Activated T-cell treated with anti-CD3 and anti-CD28 coated beads for 48 hours (primary cell): ENCODE measurements around the gene CAGE1.

Source experiments
- DNase-seq: peaks from one replicate; pipeline ENCODE4 v3.0.0-alpha.2; 2020; ENCODE audit warnings: low read depth

Gene CAGE1

DNA sequence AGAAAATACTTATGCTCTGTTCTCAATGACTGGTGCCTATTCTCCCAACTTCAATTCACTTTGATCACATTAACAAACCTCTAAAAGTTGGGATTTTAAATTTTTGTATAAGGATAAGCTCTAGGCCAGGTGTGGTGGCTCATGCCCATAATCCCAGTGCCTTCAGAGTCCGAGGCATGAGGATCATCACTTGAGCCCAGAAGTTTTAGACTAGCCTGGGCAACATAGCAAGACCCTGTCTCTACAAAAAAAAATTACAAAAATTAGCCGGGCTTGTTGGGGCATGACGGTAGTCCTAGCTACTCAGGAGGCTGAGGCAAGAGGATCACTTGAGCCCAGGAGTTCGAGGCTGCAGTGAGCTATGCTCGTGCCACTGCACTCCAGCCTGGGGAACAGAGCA lies 80.5 kb downstream of the CAGE1 start:
- no peak for DNase-seq

DNA sequence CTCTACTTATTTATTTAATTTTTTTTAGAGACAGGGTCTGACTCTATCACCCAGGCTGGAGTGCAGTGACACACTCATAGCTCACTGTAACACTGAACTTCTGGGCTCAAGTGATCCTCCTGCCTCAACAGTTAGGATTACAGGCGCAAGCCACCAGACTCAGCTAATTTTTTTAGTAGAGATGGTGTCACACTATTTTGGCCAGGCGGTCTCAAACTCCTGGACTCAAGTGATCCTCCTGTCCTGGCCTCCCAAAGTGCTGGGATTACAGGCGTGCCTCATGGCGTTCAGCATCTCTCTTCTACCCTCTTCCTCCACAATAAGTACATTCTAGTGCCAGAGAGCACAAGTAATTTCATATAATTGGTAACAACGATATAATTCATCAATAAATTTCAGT lies 82.0 kb downstream of the CAGE1 start:
- no peak for DNase-seq

DNA sequence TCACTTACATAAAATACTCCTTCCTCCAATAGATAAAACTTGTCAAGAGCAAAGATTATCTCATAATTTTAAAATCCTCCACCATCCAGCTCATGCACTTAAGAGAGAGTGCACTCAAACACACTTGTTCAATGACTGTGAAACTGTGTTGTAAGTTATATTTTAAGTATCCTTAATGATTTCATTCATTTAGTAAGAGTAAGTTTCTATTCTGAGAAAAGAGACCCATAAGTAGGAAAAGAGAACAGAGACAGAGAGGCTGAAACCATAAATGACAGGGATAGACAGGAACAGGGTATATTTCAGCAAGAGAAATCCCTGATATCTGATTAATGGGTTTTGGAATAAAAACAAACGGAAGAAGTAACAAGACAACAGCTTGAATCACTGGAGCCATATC lies 84.7 kb downstream of the CAGE1 start:
- DNase-seq, result no peak

DNA sequence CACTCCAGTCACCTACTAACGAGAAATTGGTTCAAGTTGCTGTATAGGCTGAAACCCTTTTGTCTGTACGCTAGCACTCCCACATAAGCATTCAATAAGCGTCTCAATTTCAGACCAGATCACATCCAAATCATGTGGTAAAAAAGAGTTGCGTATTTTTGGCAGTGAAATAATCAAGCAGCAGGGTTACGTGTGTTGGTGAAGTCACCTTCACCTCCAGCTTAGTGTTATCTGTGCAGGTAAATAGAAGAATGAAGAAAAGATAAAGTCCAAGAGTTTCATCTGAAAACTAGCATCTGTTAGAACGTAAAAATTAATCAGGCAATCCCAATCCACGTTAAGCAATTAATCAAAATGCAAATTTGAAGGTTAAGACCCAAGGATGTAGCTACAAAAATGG lies 87.8 kb downstream of the CAGE1 start:
- DNase-seq, result no peak

GRCh38 chr6:7300926-7301325 lies 88.6 kb downstream of the CAGE1 start:
- DNase-seq, result no peak

DNA sequence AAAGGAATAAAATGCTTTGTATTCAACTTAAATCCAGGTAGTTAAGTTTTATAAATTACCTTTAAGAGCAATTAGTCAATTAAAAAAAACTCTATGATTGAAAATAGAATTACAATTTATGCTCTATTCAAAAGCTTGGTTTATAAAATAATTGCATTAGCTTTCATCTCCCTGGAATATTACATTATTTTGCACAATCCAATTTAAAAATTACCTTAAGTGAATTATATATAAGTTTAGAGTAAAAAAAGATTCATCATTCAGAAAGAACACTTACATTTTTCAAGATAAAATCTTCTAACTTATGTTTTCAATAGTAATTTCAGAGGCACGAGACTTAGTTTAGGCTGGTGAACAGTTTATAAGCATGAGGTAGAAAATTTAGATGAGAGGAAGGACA lies 91.4 kb downstream of the CAGE1 start:
- no peak for DNase-seq

DNA sequence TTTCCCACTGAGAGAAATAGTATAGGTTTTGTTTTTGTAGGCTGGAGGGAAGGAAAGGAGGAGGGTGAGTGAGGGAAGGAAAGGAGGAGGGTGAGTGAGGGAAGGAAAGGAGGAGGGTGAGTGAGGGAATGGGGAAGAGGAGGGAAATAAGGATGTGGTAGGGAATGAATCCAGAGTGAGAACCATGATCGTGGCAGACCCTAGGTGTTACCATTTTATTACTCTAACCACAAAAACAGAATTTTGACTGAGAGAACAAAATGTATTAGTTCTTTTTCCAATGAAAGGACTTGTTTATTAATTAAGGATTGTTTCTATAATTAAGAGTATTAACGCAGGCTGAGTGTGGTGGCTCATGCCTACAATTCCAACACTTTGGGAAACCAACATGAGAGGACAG lies 92.9 kb downstream of the CAGE1 start:
- DNase-seq, result no peak

DNA sequence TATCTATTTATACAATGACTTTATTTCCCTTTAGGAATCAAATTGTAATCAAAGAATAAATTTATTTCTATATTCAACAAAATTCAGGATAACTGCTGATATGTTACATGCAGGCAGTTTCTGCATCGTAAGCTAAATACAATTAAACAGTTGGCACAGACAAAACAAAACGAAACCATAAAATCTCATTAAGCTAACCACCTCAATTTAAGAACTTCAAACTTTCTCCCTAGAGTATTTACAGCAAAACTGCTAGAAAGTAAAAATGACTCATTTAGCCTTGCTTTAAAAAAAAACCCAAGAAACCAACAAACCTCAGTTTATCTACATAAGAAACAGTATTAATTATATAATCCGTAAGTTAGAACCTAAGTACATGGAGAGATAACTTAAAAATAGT lies 93.6 kb downstream of the CAGE1 start:
- no peak for DNase-seq

DNA sequence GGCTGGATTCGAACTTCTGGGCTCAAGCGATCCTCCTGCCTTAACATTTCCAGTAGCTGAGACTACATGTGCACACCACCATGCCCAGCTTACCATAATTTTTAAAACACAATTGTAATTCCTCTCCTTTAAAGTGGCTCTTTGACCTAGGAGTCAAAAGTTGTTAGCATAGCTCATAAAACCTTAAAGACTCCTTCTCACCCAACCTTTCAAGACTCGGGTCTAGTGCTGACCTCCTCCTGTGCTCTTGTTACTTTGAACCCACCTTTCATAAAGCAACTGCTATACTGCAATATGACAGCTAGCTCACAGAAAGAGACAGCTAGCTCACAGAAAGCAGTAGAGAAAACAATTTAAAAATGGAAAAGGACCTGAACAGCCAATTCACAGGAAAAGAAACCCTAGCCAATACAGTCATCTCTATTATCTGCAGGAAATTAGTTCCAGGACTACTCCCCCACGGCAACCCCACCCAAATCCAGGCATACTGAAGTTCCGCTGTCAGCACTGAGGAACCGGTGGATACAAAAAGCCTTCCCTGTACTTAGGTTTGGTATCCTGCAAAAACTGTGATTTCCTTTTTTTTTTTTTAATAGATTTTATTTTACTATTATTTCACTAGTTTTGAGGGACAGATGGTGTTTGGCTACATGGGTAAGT lies 96.8 kb downstream of the CAGE1 start:
- DNase-seq, result no peak

- DNase-seq, result no peak
Measured at GRCh38 chr6:7290079-7290478, 99.5 kb downstream of the CAGE1 start.

DNA sequence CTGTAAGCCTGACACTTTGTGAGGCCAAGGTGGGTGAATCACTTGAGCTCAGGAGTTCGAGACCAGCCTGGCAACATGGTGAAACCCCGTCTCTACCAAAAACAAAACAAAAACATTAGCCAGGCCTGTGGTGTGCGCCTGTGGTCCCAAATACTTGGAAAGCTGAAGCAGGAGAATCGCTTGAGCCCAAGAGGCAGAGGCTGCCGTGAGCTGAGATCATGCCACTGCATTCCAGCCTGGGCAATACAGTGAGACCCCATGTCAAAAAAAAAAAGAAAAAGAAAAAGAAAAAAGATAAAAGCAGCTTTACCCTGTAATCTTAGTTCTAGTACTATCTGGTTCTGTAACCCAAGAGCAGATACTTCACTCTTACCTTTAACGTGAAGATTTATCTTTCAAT lies 104.1 kb downstream of the CAGE1 start:
- no peak for DNase-seq

DNA sequence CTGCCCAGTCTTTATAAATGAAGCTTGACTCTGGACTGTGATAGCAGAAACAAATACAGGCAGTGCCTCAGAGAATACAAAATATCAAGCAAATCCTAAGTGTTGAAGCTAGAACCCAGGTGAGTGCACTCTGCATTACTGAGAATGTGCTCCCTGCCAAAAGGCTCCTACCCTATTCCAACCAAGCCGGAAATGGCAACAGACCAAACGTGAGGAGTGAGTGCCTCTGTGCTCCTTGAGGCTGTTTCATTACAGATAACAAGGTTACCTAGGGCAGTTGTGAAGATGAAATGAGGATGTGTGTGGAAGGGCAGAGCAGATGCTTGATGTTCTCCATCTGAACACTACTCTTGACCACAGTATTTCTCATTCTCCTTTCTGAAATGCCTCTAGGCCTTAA lies 105.9 kb downstream of the CAGE1 start:
- no peak for DNase-seq

DNA sequence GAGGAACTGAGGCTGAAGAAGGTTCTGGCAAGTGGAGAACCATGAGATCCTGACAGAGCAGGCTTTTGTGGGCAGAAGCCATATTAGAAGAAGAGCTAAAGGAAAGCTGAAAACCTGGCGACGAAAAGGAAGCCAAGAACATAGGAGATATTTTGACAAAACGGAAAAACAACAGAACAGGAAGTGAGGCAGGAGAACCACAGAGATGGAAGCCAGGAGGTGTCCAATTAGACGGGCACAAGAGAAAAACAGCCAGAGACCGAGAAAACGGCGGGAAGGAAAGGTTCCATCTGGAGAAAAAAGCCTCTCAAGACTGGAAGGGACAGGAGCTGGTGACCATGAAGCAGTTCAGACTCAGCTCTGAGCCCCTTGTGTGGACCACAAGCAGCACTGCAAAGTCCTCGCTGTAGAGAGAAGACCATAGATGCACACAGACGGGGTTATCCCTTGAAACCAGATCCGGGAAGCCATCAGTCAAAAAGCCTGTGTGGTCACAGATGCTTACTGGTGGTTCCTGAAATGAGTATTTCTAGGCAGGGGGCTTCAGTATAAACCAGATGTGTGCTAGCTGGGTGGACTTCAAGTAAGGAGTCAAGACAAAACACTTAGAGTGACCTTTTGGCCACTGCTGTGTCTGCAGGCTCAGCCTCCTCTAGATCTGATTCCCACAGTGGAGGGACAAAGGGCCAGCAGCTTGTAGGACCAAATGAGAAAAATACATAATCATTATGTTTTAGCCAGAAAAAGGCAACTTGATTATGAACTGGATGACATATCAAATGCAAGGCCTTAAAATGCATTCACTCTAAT lies 107.2 kb downstream of the CAGE1 start:
- no peak for DNase-seq
